ENCODE data around the gene FXYD7.
A peak's percentile ranks its signal among the peaks of the same experiment; 100 is the strongest.
"Not testable (repeated sequence)": the region's sequence is repeated elsewhere in the genome, so short reads cannot be mapped to it uniquely, and the experiment has no call there.

The FXYD7 gene

GRCh38 chr19:35142606-35143230 is 337 bp upstream of the FXYD7 start:
- H3K9ac ChIP-seq: peak overlapping the region; percentile 66
- H3K36me3 ChIP-seq: no peaks in the 10 kb centered on the region
- peaks cover 78% of the 10 kb centered on the region for H3K4me1 ChIP-seq
- peak overlapping the region; percentile 98 for H3K4me2 ChIP-seq
- H3K4me3 ChIP-seq: peak overlapping the region; percentile 65
- peaks cover 11% of the 10 kb centered on the region; the same call in 1 of the 2 replicates for H3K27me3 ChIP-seq
- no peaks in the 10 kb centered on the region for H3K9me3 ChIP-seq
- no peaks in the 10 kb centered on the region for H4K20me1 ChIP-seq
- TF ChIP-seq Cebpa-rat (IDR thresholded peaks at IDR 0.05): no peak
- H3K27ac ChIP-seq: no peak overlapping the region

- H3K27ac ChIP-seq: no peak overlapping the region
- no peak overlapping the region for H3K4me3 ChIP-seq
- H3K9me3 ChIP-seq: no peaks in the 10 kb centered on the region
- no peaks in the 10 kb centered on the region for H3K36me3 ChIP-seq
- peaks cover 11% of the 10 kb centered on the region; the same call in 1 of the 2 replicates for H3K27me3 ChIP-seq
- H3K4me2 ChIP-seq: peak overlapping the region; percentile 96
- no peak for TF ChIP-seq Cebpa-rat (IDR thresholded peaks at IDR 0.05)
- peaks cover 67% of the 10 kb centered on the region for H3K4me1 ChIP-seq
- no peak overlapping the region for H3K9ac ChIP-seq
- H4K20me1 ChIP-seq: no peaks in the 10 kb centered on the region
These were observed 763 bp downstream of the FXYD7 start for GRCh38 chr19:35143818-35144217.

GRCh38 chr19:35144259-35144599 is 1.2 kb downstream of the FXYD7 start:
- peaks cover 63% of the 10 kb centered on the region for H3K4me1 ChIP-seq
- H3K27ac ChIP-seq: no peak overlapping the region
- H3K36me3 ChIP-seq: no peaks in the 10 kb centered on the region
- no peak overlapping the region for H3K9ac ChIP-seq
- H3K27me3 ChIP-seq: peaks cover 11% of the 10 kb centered on the region; the same call in 1 of the 2 replicates
- H4K20me1 ChIP-seq: no peaks in the 10 kb centered on the region
- TF ChIP-seq Cebpa-rat (IDR thresholded peaks at IDR 0.05): no peak
- no peaks in the 10 kb centered on the region for H3K9me3 ChIP-seq
- H3K4me2 ChIP-seq: peak overlapping the region; percentile 96
- H3K4me3 ChIP-seq: no peak overlapping the region

- Histone ChIP-seq H3K9ac (no peak overlapping the region), H3K27ac (no peak overlapping the region), H3K27me3 (peaks cover 11% of the 10 kb centered on the region; the same call in 1 of the 2 replicates), H3K4me1 (peaks cover 57% of the 10 kb centered on the region), H3K9me3 (no peaks in the 10 kb centered on the region), H3K4me3 (no peak overlapping the region), H3K4me2 (peak overlapping the region; percentile 96), H3K36me3 (no peaks in the 10 kb centered on the region), H4K20me1 (no peaks in the 10 kb centered on the region)
- no peak for TF ChIP-seq Cebpa-rat (IDR thresholded peaks at IDR 0.05)
These were observed 1.8 kb downstream of the FXYD7 start for GRCh38 chr19:35144600-35145436.

GRCh38 chr19:35146746-35147459 is 3.8 kb downstream of the FXYD7 start:
- Histone ChIP-seq H4K20me1 (no peaks in the 10 kb centered on the region), H3K4me2 (no peak overlapping the region), H3K36me3 (no peaks in the 10 kb centered on the region), H3K4me3 (no peak overlapping the region), H3K9ac (no peak overlapping the region), H3K27ac (no peak overlapping the region), H3K27me3 (peaks cover 7% of the 10 kb centered on the region; the same call in 1 of the 2 replicates), H3K9me3 (no peaks in the 10 kb centered on the region), H3K4me1 (peaks cover 44% of the 10 kb centered on the region)
- no peak for TF ChIP-seq Cebpa-rat (IDR thresholded peaks at IDR 0.05)

GRCh38 chr19:35149463-35149862 is 6.4 kb downstream of the FXYD7 start:
- Histone ChIP-seq H3K36me3 (no peaks in the 10 kb centered on the region), H3K27me3 (no peaks in the 10 kb centered on the region), H3K4me3 (no peak overlapping the region), H3K4me1 (peaks cover 46% of the 10 kb centered on the region), H3K27ac (no peak overlapping the region), H4K20me1 (no peaks in the 10 kb centered on the region), H3K4me2 (no peak overlapping the region), H3K9me3 (no peaks in the 10 kb centered on the region), H3K9ac (no peak overlapping the region)
- no peak for TF ChIP-seq Cebpa-rat (IDR thresholded peaks at IDR 0.05)

GRCh38 chr19:35150445-35150844 is 7.4 kb downstream of the FXYD7 start:
- H3K9ac ChIP-seq: no peak overlapping the region
- H3K36me3 ChIP-seq: no peaks in the 10 kb centered on the region
- no peak overlapping the region for H3K4me2 ChIP-seq
- H3K9me3 ChIP-seq: no peaks in the 10 kb centered on the region
- TF ChIP-seq Cebpa-rat (IDR thresholded peaks at IDR 0.05): no peak
- H3K4me1 ChIP-seq: peaks cover 36% of the 10 kb centered on the region
- H3K4me3 ChIP-seq: no peak overlapping the region
- H4K20me1 ChIP-seq: peaks cover 5% of the 10 kb centered on the region
- no peak overlapping the region for H3K27ac ChIP-seq
- H3K27me3 ChIP-seq: no peaks in the 10 kb centered on the region

GRCh38 chr19:35151273-35152065 is 8.4 kb downstream of the FXYD7 start:
- no peak for TF ChIP-seq Cebpa-rat (IDR thresholded peaks at IDR 0.05)
- Histone ChIP-seq H3K4me1 (peaks cover 45% of the 10 kb centered on the region), H3K4me3 (no peak overlapping the region), H3K4me2 (no peak overlapping the region), H3K36me3 (peaks cover 5% of the 10 kb centered on the region; the same call in 1 of the 2 replicates), H3K27ac (no peak overlapping the region), H3K27me3 (no peaks in the 10 kb centered on the region), H4K20me1 (peaks cover 15% of the 10 kb centered on the region), H3K9ac (no peak overlapping the region), H3K9me3 (no peaks in the 10 kb centered on the region)

GRCh38 chr19:35153129-35153522 is 10.1 kb downstream of the FXYD7 start:
- H4K20me1 ChIP-seq: peaks cover 31% of the 10 kb centered on the region
- H3K4me3 ChIP-seq: peak overlapping the region; percentile 87; the same call in 1 of the 2 replicates
- H3K36me3 ChIP-seq: peaks cover 21% of the 10 kb centered on the region
- peak overlapping the region; percentile 100 for H3K4me2 ChIP-seq
- H3K4me1 ChIP-seq: peaks cover 55% of the 10 kb centered on the region
- not testable (repeated sequence) for H3K27me3 ChIP-seq, H3K27ac ChIP-seq, H3K9me3 ChIP-seq, H3K9ac ChIP-seq

Data from BLaER1 (cell line).